Activated T-helper 9 cell treated with anti-CD3 and anti-CD28 coated beads, Interleukin-2, amount 50 U/mL, for 16 hours (primary cell): ENCODE results near the gene CADM4.

Experiments used
- DNase-seq: peaks from one replicate; pipeline ENCODE4 v3.0.0-alpha.2; 2020; ENCODE audit warnings: low read depth

Gene CADM4

GRCh38 chr19:43582495-43582894, 57.2 kb downstream of the CADM4 start:
- DNase-seq, result no peak

GRCh38 chr19:43581467-43581866, 58.2 kb downstream of the CADM4 start:
- no peak for DNase-seq

GRCh38 chr19:43578787-43579186, 60.9 kb downstream of the CADM4 start:
- no peak for DNase-seq

- DNase-seq, result no peak
These were observed 63.4 kb downstream of the CADM4 start for GRCh38 chr19:43575955-43576878.

GRCh38 chr19:43575156-43575950, 64.3 kb downstream of the CADM4 start, which contains the start of the genes PINLYP and XRCC1:
TSS of gene PINLYP (plus strand) at chr19:43575801. CDS start at chr19:43577192, 1,391 bp downstream.
TSS of gene XRCC1 (minus strand) at chr19:43575527. CDS start at chr19:43575458, 69 bp downstream.
- peak; percentile 92 for DNase-seq

- DNase-seq, result no peak
These were observed 65.1 kb downstream of the CADM4 start for GRCh38 chr19:43574424-43575155.
